ENCODE data around the gene C19orf85. TPM values are rescaled to one million over a fixed set of nuclear protein-coding genes. Genes with fewer than 3 reads are reported as not detected.

C19orf85 gene
- total and polyA plus RNA-seq, 9 donors, result not detected

DNA sequence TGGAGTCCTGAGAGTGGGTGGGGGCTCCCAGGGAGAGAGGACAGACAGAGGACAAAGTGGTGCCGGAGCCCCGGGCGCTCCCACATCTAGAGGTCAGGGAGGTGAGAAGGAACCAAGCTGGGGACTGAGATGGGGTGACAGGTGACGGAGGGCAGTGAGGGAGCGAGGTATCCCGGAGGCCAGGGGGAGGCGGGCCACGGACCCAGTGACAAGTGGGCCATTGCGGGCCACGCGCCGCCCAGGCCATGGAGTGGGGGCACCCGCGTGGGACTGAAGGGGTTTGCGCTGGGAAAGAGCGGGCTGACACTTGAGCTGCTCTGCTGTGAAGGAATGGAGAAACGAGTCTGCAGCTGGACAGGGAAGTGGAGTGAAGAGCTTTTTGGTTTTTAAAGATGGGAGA is 14.5 kb upstream of the C19orf85 start:
- no peak overlapping the region for H3K4me3 ChIP-seq
- TF ChIP-seq, protein P1, sequence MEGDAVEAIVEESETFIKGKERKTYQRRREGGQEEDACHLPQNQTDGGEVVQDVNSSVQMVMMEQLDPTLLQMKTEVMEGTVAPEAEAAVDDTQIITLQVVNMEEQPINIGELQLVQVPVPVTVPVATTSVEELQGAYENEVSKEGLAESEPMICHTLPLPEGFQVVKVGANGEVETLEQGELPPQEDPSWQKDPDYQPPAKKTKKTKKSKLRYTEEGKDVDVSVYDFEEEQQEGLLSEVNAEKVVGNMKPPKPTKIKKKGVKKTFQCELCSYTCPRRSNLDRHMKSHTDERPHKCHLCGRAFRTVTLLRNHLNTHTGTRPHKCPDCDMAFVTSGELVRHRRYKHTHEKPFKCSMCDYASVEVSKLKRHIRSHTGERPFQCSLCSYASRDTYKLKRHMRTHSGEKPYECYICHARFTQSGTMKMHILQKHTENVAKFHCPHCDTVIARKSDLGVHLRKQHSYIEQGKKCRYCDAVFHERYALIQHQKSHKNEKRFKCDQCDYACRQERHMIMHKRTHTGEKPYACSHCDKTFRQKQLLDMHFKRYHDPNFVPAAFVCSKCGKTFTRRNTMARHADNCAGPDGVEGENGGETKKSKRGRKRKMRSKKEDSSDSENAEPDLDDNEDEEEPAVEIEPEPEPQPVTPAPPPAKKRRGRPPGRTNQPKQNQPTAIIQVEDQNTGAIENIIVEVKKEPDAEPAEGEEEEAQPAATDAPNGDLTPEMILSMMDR (IDR thresholded peaks at IDR 0.05), result no peak
- no peak for TF ChIP-seq POLR2A (IDR thresholded peaks at IDR 0.05)
- no peak for TF ChIP-seq EP300 (IDR thresholded peaks at IDR 0.05)
- DNase-seq, result peak in 1 of 5 donors; percentile 38
- peaks cover 6% of the 10 kb centered on the region for H3K4me1 ChIP-seq (ENCODE audit: insufficient read depth)
- WGBS, 3 donors, result 79 to 84% (median 82%) methylated on average over 17 of the region's 17 CpGs
- no peaks in the 10 kb centered on the region for H3K9me3 ChIP-seq
- H3K27ac ChIP-seq, result no peak overlapping the region
- H3K36me3 ChIP-seq, result no peaks in the 10 kb centered on the region
- intact Hi-C loops (cut with DNase I), result no loop called here
- no peaks in the 10 kb centered on the region for H3K27me3 ChIP-seq

DNA sequence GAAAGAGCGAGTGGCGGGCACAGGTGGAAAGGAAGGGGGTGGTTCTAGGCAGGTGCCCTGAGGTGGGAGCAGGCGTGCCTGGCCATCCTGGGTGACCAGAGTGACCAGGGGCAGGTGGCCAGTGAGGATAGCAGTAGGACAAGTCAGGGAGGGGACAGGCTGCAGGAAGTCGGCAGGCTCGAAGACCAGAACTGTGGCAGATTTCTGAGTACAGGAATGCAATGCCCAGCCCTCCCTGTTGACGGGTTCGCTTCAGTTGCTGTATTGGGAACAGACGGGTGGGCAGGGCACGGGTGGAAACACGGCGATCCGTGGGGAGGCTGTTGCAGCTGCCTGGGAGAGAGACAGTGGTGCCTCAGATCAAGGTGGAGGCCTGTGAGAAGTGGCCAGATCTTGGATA is 13.8 kb upstream of the C19orf85 start:
- intact Hi-C loops (cut with DNase I), result no loop called here
- TF ChIP-seq POLR2A (IDR thresholded peaks at IDR 0.05) (no peak), EP300 (IDR thresholded peaks at IDR 0.05) (no peak)
- TF ChIP-seq, protein P1 (IDR thresholded peaks at IDR 0.05), result no peak

DNA sequence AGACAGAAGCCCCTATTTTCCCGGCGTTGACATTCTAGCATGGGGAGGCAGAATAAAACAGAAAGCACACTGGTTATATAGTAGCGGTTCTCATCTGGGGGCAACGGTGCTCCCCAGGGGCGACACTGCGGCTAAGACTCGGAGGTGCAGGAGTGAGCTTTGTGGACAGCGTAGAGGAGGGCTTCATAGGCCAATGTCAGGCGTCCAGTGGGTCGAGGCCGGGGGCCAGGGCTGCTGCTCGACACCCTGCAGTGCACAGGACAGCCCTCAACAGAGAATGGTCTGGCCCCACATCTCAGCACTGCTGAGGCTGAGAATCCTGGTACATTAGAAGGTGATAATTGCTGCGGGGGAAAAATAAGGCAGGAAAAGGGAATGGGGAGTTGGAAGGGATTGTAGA is 13.4 kb upstream of the C19orf85 start:
- H3K27ac ChIP-seq, result no peak overlapping the region

More for the DNA sequence above, 13.8 kb upstream of the C19orf85 start:
- Histone ChIP-seq H3K4me3 (no peak overlapping the region), H3K4me1 (ENCODE audit: insufficient read depth) (peaks cover 6% of the 10 kb centered on the region), H3K27me3 (no peaks in the 10 kb centered on the region), H3K27ac (no peak overlapping the region), H3K36me3 (no peaks in the 10 kb centered on the region), H3K9me3 (no peaks in the 10 kb centered on the region)
- DNase-seq, result peak in 1 of 5 donors; percentile 38
- WGBS, 3 donors, result 84 to 87% (median 84%) methylated on average over 12 of the region's 12 CpGs

DNA sequence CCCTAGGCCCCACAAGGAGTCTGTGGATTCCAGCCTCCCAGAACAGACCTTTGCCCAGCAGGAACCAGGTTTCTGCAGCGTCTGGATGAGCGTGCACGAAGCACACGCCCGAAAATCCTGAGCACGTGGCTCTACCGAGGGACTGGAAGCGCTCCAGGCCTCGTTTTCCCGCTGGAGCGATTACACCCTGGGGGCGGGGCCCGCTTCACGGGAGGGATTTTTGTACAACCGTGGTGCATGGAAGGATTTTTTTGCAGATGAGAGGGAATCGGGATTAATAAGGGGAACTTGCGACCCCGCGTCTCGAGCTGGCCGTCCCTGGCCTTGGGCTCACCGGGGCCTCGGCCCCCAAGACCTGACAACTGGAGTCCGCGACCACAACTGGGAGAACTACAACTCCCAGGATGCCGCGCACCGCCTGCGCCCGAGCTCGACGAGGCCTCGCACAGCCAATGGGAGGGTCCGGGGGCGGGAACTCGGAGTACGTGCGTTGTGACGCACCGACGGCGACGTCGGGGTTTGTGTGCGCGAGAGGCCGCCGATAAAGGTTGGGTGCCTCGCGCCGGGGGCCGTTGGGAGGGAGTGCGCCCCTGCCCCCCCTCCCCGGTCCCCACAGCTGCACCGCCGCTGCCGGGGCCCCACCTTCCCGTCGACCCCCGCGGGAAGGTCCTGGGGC is 11.7 kb upstream of the C19orf85 start, which contains the start of gene ZNF628:
TSS of gene ZNF628 (plus strand) at position 518 of the 676 bp plus-strand sequence. CDS start 3,294 bp downstream, outside the sequence.
- H3K9me3 ChIP-seq, result no peaks in the 10 kb centered on the region
- DNase-seq, result peak; percentile 99
- H3K27me3 ChIP-seq, result no peaks in the 10 kb centered on the region
- TF ChIP-seq POLR2A (IDR thresholded peaks at IDR 0.05) (peak; percentile 69), EP300 (IDR thresholded peaks at IDR 0.05) (no peak)
- H3K27ac ChIP-seq, result peak within 1 kb of the TSS; percentile 92 to 98
- intact Hi-C loops (cut with DNase I), result no loop called here
- 0 to 1% (median 0%) methylated on average over 24 to 61 of the region's 61 CpGs for WGBS, 3 donors
- no peaks in the 10 kb centered on the region for H3K36me3 ChIP-seq
- peak within 1 kb of the TSS; percentile 75 for H3K4me3 ChIP-seq
- peaks cover 6% of the 10 kb centered on the region for H3K4me1 ChIP-seq (ENCODE audit: insufficient read depth)

More for the DNA sequence above, 13.4 kb upstream of the C19orf85 start:
- no peak for DNase-seq
- TF ChIP-seq, protein P1 (IDR thresholded peaks at IDR 0.05), result no peak
- TF ChIP-seq EP300 (IDR thresholded peaks at IDR 0.05) (no peak), POLR2A (IDR thresholded peaks at IDR 0.05) (no peak)
- no peak overlapping the region for H3K4me3 ChIP-seq
- no peaks in the 10 kb centered on the region for H3K36me3 ChIP-seq
- 80 to 83% (median 82%) methylated on average over 13 of the region's 13 CpGs for WGBS, 3 donors
- no peaks in the 10 kb centered on the region for H3K27me3 ChIP-seq
- intact Hi-C loops (cut with DNase I), result no loop called here
- no peaks in the 10 kb centered on the region for H3K9me3 ChIP-seq
- peaks cover 6% of the 10 kb centered on the region for H3K4me1 ChIP-seq (ENCODE audit: insufficient read depth)

All from ovary (tissue), 9 donors.